Stimulated activated CD4-positive, alpha-beta T cell treated with anti-CD3 and anti-CD28 coated beads, Interleukin-2, amount 100 ng/mL, for 48 hours (primary cell): ENCODE data around the gene RAD51B.
"Not testable (repeated sequence)": the region's sequence is repeated elsewhere in the genome, so short reads cannot be mapped to it uniquely, and the experiment has no call there.

Source experiments
- DNase-seq, 2 donors: peaks; one replicate each; pipeline ENCODE4 v3.0.0-alpha.2; 2020

RAD51B gene

DNA sequence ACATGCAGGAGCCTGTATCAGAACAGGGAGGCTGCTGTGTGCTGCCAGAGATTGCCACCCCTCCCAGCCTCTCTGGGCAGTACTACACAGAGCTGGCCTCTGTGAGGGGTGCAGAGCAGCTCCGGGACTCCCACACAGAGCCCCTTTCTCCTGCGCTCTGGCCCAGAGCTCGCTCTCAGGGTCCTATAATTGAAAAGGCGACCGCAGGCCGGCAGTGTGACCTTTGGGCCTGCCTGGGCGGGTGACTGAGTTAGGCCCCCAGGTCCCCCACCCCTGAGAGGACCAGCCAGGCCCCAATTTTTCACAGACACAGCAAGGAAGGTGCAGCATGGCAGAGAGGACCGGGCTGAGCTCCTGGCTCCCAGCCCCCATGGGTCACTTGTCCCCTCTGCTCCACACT is 836.9 kb downstream of the RAD51B start:
- DNase-seq = no peak

DNA sequence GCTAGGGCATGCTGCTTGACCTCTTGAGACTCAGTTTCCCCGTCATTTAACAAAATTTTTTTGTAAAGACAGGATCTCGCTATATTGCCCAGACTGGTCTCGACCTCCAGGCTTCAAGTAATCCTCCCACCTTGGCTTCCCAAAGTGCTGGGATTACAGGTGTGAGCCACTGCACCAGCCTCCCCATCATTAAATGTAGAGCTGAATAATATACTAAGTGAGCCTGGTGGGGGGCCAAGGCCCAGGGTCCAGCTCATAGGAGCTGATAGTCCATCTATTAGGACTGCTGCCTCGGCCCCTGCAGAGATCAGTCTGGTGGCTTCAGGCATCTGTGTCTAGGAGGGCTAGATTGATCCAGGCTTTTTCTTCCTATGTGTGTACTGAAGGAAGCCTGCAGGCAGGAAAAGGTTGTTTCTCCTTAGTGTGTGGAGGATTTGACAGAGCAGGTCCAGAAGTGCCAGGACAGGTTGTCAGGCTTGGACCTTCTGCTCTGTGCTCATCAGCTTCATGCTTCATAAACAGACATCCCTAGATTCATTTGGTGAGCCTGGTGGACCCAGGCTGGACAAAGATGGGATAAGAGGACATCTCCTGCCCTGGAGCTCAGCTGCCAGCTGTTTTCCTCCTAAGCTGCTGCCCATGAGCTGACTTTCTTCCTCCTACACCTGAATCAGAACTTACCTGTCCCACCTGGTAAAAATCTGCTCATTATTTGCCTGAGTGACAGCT is 837.9 kb downstream of the RAD51B start:
- no peak for DNase-seq

DNA sequence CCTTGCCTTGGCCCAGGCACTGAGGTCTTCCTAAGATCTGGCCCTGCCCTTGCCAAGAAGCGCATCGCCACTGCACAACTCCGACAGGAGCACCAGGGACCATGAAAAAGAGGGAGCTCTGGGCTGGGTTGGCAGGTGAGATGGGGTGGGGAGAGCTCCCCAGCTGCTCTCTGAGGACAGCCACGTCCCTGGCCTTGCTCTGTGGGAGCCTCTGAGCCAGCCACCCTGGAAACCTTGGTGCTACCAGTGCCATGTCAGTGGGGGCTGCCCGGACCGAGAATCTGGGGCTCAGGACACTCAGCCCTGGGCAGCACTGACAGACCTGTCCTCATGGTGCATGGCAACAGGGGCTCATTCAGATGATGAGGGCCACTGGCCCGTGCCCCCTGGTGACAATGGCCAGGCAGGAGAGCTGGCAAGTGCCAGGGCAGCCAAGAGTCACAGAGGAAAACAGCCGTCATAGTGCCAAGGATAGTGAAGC is 838.5 kb downstream of the RAD51B start:
- no peak for DNase-seq

DNA sequence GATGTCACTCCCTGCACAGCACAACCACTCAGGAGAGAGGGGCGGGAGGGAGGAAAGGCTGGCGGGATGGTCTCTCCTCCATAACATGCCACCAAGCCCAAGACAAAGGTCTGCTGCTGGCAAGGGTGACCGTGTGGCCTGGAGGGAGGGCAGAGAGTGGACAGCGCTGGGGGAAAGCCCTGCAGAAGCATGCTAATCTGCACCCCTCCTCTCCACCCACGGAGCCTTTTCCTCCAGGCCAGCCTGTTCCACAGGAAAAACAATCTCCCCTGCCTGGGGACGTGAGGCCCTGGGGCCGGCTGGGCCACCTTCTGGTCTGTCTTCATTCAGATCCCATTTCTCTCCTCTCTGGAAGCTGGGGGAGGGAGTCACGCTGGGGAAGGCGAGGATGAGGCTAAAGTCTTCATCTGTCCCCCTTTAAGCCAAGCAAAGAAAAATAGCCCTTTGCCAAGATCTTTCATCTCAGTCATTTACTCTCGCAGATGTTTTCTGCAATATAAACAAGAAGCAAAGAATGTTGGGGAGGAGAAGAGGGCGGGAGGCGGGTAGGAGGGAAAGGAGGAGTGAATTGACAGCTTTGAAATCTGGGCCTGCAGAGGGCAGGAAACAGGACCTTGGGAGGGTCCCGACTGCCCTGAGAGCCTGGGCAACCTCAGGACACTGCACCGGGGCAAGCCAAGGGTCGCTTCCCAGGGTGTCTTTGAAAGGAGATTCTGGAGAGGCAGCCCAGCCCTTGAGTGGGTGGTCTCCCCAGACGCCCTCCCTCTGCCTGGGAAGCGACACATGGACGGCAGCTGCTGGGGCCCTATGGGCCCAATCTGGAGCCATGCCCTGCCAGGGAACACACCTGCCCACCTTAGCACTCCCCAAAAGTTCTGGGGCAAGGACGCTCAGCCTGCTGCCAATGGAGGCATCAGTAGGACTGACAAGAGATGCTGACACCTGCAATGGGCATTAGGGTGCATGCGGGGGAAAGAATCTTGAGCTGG is 839.7 kb downstream of the RAD51B start:
- DNase-seq = no peak

DNA sequence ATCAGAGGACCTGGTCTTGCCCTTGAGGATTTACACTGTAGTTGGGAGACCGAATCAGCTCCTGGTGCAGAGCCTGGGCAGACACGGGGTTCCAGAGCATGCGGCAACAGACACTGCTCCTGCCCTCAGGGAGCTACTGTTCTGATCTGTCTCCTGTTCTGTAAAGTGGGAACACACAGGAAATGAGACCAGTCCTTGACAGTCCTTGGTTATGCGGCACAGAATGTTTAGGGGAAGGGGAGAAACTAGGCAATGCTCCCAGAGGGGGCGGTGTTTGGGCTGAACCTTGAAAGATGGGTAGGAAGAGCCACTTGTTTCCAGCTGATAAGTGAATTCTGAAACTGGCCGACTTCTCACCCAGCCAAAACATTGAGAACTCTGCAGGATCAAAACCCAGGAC is 840.9 kb downstream of the RAD51B start:
- DNase-seq = no peak

DNA sequence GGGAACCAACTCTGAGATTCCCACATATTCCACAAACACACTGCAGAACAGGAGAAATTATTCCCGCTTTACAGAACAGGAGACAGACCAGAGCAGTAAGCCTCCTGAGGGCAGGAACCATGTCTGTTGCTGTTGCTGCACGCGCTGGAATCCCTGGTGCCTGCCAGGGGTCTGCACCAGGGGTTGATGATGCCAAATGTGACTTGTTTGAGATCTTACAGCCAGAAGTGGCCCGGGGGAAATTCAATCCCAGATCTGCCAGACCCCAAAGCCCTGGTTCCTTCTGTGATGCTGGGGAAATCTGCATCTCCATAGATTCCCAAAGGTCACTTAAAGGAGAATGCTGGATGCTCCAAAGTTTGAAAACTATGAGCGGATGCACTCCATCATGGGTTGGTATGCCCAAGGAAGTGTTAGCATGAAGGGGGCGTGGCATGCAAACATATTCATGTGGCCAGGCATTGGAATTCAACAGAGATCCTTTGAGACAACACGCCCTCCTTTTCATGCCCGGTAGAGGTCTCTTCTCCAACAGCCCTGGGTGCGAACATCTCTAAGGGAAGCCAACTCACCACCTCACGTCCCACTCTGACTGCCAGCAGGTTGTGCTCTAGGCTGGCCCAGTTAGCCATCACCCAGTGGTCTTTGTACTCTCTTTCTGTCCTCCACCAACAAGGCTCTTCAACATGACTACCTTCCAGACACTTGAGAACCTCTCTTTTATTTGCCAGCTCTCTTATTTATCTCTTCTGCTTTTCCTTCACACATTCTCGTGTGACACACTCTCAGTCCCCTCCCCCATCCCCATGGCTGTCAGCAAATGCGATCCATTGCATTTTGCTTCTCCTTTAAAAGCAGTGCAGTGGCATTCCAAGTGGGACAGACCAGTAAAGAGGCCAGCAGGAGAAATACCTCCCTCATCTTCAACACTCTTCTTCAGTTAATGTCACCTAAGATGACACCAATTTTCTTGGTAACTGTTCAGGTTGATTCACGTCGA is 841.9 kb downstream of the RAD51B start:
- DNase-seq = no peak

DNA sequence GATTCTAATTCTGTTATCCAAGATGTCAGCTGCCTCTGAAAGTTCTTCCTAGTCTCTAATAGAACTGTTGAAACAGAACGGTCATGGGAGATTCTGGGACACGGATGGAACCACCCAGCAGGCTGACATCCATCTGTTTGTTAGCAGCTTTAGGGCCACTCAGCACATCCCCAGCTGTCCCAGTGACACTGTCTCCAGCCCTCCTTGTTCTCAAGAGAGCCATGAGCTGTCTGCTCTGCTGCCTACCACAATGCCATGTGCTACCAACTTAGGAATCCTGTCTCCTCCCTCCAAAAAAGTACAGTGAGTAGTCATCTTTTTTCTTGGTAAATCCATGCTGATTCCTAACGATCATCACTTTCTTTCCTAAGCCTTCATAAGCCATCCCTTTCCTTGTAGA is 842.8 kb downstream of the RAD51B start:
- no peak for DNase-seq

DNA sequence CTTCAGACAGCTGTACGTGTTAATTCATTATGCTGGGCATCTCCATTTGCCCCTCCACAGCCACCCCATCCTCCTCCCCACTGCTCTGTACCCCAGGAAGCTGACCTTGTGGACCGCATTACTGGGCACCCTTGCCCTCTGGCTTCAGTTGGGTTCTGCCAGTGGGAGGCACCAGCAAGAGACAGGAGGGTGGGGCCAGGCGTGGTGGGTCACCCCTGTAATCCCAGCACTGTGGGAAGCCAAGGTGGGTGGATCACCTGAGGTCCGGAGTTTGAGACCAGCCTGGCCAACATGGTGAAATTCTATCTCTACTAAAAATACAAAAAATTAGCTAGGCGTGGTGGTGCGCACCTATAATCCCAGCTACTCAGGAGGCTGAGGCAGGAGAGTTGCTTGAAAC is 843.2 kb downstream of the RAD51B start:
- not testable (repeated sequence) for DNase-seq

DNA sequence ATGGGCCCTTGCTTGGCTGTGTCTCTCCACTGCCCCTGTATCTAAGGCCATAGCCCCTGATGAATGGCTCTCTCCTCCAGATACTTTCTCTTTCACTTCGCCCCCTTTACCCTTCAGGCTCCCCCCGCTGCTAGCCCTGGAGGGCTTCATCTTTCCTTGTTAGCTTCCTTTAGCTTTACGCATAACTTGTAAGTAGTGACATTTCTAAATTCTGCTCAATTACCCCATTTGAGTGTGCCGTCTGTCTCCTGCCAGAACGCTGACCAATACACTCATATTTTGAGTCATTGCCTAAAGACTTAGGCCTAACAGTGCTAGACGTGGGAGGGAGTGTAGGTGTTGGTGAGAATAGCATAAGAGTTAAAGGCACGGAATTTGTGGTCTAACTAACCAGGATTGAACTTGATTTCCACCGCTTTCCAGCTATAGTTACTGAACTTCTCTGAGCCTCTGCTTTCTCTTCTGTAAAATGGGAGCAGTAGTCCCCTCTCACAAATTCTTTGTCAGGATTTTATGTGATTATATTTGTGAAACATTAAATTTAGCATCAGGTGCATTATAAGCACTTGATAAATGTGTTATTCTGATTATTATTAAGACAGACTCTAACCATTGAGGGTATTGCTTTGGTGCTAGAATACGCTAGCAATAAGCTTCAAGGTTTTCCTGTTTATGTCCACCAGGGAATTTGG is 844.0 kb downstream of the RAD51B start:
- DNase-seq = peak; percentile 37 to 54

DNA sequence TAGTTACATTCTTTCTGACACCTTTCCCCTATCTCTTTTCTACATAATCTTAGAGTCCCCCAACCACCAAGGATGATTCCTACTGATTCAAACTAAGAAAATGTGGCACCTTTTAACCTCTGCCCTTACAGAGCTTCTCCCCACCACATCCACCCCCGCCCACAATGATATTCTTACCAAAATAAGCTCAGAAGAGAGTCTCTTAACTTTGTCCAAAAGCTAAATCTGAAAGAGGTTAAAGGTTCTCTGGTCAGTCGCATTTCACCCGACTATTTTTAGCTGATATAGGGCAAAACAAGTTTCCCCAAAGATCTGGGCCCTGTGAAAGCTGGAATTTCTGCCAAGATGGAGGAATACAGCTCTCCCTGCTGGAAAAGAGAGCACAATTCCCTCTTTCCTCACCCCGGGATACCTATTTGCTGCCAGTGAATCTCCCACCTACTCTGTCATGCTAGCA is 844.7 kb downstream of the RAD51B start:
- DNase-seq = peak in 1 of 2 donors; percentile 25

DNA sequence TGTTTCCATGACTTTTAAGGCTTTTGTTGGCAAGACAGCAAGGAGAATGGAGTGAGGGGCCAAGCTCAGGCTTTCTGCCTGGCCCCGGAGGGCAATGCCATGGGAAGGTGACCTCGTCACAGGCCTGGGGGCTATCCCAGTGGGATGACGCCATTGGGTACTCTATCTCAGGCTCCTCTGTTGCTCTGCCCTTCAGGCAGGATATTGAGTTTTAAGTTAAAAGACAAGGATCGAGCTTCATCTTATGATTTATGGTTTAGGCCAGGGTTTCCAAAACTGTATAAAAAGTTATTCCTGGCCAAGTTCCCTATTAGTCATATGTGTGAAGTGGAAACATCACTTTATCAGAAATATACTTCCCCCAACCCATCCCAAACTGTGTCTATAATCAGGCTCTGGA is 845.6 kb downstream of the RAD51B start:
- DNase-seq = no peak

DNA sequence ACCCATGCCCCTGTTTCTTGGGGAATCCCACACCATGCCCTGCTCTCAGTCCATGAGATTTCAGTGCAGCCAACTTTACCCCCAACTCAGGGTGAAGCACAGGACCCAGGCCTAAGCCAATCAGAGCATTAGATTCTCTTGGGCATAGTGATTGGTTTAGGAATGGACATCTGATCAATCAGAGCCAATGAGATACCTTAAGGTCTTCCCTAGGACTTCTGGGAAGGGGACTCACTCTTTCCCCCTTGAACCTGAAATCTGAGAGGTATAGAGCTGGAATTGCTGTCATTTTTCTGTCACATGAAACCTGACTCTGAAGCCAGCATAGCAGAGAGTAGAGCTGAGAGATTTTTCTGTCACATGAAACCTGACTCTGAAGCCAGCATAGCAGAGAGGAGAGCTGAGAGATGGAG is 846.2 kb downstream of the RAD51B start:
- DNase-seq = no peak

DNA sequence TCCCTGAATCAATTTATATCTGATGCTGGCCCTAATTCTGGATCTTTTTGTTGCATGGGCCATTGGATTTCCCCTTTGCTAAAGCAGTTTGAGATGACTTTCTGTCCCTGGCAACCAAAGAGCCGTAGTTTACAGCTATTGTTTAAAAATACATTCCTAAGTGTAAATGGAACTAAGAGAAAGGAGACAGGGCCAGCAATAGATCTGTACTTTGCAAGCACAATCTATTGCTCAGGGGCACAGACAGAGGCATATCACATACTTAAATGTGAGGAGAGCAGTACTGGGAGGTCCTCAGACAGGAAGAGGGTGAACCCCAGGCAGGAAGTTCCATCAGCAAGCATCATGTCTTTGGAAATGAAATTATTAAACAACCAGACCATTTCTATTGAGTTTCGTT is 846.7 kb downstream of the RAD51B start:
- no peak for DNase-seq

DNA sequence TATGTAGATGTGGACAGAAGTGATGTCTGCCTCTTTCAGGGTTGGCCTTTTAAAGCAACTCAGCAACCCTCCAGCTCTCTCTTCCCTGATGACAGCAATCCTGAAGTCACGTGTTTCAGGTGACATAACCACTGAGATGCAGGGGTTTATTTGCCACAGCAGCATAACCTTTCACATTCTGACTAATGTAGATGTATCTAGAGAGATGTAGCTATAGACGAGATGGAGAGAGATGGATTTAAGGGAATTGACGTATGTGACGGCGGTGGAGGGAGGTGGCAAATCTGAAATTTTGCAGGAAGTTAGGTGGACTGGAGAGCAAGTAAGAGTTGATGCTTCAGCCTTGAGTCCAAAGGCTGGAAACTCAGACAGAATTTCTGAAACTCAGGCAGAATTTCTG is 847.3 kb downstream of the RAD51B start:
- no peak for DNase-seq

DNA sequence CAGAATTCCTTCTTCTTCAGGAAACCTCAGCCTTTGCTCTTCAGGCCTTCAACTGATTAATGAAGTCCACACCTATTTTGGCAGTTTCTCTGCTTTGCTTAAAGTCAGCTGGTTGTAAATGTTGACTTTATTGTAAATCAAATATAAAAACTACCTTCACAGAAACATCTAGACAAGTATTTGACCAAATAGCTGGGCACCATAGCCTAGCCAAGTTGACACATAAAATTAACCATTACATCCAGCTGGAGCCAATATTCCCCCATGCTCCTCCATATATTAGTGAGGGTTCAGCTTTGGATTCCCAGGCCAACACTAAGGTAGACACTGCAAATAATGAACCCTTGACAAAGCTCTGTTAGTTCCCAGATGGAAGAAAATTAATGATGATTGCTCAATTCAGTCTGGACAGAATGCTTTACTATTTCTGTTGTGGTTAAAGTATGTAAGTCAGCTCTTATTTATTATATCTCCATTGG is 847.8 kb downstream of the RAD51B start:
- no peak for DNase-seq

DNA sequence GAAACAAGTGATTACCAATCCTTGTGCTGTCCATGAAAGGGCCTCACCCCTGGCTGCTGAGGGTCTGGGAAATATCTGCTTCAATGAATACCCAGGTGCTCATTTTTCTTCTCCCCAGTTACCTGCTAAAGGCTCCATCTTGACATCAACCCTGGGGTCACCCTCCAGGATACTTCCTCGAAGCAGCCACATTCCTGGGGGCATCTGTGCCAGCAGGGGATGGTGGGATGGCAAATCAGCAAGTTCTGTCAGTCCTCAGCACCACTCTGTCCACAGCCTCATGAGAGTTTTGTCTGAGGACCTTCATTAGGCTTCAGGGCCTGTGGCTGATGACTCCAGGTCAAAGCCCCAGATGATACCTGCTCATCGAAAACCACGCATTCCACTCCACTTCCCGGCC is 848.4 kb downstream of the RAD51B start:
- DNase-seq = no peak

DNA sequence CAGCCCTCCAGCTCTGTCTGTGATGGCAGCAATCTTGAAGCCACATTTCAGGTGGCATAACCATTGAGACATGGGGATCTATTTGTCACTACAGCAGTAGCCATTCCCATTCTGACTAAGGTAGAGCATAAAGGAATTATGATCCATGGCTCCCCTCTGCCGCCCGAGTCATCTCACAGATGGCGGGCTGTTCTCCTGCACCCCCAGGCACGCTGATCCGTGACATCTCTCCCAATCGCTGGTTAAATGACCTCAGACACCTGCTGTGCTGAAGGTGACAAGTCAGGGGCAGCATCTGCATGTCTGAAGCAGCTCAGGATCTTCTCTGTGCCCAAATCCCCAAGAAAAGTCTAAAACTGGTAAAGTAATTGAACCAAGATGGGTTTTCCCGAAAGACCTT is 849.0 kb downstream of the RAD51B start:
- no peak for DNase-seq

DNA sequence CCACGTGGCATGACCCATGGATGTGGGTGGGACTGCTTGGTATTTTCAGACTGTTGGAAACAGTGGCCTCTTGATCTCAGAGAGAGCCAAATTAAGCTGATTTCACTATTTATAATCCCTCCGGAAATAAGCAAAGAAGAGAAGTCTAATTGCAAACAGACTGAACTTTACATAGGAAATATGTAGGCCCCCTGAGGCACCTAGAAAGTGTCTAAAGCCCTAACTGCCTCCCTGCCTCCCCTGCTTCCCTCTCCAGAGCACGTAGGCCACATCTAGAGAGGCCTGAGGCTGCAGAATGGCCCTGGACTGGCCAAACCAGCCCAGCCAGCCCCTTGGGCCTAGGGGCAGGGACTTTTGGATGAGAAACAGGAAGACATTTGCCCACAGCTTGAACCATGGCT is 849.5 kb downstream of the RAD51B start:
- DNase-seq = no peak

DNA sequence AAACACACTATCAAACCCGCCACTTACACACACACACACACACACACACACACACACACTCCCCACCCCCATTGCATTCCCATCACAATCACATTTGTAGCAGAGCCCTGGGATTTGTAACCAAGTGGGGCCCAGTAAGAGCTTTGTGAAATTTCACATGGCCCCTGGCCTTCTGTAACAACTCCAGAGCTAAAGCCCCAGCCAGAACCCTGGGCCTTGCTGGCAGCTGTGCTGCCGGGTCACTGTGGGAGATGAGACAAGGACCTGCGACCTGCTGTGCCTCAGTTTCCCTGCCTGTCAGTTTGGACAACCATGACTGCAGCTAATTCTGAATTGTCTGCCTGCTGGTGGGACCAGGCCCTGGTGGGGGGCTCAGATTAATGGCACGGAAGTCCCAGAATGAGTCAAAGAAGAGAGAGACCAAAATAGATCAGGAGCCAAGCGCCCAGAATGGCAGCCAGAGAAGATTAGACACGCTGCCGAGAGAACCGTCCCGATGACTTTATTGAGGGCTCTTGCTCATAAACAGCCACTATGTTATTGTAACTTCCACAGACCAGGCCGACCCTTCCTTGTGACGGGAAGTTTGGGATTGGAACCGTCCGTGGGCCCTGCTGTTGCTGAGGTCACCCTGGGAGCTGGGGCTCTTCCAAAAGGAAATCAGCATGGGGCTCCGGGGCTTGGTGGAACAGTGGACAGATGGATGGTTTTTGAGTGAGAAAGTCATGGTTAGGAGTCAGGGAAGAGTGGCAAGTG is 850.2 kb downstream of the RAD51B start:
- DNase-seq = no peak

DNA sequence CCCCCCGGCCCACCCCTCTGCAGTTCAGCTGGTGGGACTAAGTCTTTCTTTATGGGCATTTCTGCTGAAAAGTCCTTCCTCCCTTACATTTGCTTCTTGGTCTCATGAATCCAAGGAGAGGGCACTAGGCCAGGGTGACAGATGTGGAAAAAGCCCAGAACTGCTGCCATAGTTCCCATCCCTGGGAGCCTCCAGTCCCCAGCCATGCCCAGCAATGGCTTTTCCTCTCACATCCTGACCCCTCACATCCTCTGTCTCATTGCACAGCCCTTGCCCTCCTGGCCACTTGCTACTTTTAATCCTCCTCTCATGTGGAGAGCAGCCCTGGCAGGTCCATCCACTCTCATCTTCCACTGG is 850.8 kb downstream of the RAD51B start:
- no peak for DNase-seq

DNA sequence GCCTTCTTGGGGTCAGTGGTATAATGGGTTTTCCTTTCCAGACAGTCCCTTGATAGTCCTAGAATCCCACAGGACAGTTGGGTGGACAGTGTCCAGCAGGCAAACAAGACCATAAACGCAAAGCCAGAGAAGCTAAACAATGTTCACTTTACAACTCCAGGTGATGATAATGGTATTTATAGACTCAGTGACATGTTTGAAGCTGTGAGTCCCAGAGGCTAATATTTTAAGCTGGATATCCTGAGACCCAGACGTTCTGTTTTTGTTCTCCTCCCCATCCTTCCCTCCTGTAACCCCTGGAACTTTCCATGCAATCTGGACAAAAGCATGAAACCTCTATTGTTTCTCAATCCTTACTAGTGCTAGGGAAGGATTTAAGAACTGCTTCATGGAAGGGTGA is 852.3 kb downstream of the RAD51B start:
- DNase-seq = no peak
